Keratinocyte (primary cell): ENCODE results near the gene FBN1. TPM values are rescaled to one million over a fixed set of nuclear protein-coding genes. Genes with fewer than 3 reads are reported as not detected.

ENCODE experiments used
- DNase-seq: peaks from one replicate; pipeline ENCODE4 v3.0.0-alpha.2; 2011; ENCODE audit warnings: low read depth, missing footprints, low spot score
- FAIRE-seq: peaks from 2 replicates; lab custom pipeline; 2011; peaks lifted over from hg19 to GRCh38; lab: Jason Lieb, UNC
- H2AFZ ChIP-seq: 2 replicates; pipeline ENCODE4 v1.6.0; 2012; ENCODE audit warnings: low read length, control low read depth, inconsistent platforms; ENCODE audit not compliant: control insufficient read depth
- H3K27ac ChIP-seq: 2 replicates; pipeline ENCODE4 v1.5.1; 2011; ENCODE audit warnings: low read length; ENCODE audit not compliant: control insufficient read depth, insufficient read depth
- H3K27me3 ChIP-seq: 3 replicates; pipeline ENCODE4 v1.6.0; 2011; ENCODE audit warnings: low read length; ENCODE audit not compliant: control insufficient read depth, insufficient read depth; ENCODE audit errors: extremely low read depth
- H3K36me3 ChIP-seq, 2 experiments: 2 replicates in 1 of 2; 3 replicates in 1 of 2; pipeline ENCODE4 v1.5.1; 2011; ENCODE audit warnings: low read length in 2 of 2, mild to moderate bottlenecking in 1 of 2; ENCODE audit not compliant: control insufficient read depth in 2 of 2, insufficient read depth in 2 of 2; ENCODE audit errors: extremely low read depth in 1 of 2
- H3K4me1 ChIP-seq: 3 replicates; pipeline ENCODE4 v1.5.1; 2011; ENCODE audit warnings: low read length; ENCODE audit not compliant: control insufficient read depth, insufficient read depth; ENCODE audit errors: extremely low read depth
- H3K4me2 ChIP-seq: 3 replicates; pipeline ENCODE4 v1.6.0; 2011; ENCODE audit warnings: low read depth, low read length; ENCODE audit not compliant: control insufficient read depth, insufficient read depth; ENCODE audit errors: extremely low read depth
- H3K4me3 ChIP-seq, 3 experiments: fragments of 200-600 bp in 1 of 3; sonication (generic) in 1 of 3; 2 replicates in 2 of 3; 3 replicates in 1 of 3; pipeline ENCODE4 v1.5.1; 2011 to 2016; ENCODE audit warnings: low read length in 3 of 3, mild to moderate bottlenecking in 3 of 3, control low read depth in 2 of 3, inconsistent platforms in 1 of 3, low read depth in 1 of 3, mixed read lengths in 1 of 3, mixed run types in 1 of 3, moderate library complexity in 1 of 3; ENCODE audit not compliant: control insufficient read depth in 2 of 3, insufficient read depth in 2 of 3; ENCODE audit errors: extremely low read depth in 1 of 3
- H3K79me2 ChIP-seq: 2 replicates; pipeline ENCODE4 v1.6.0; 2012; ENCODE audit warnings: low read length; ENCODE audit not compliant: control insufficient read depth, insufficient read depth
- H3K9ac ChIP-seq: 3 replicates; pipeline ENCODE4 v1.6.0; 2011; ENCODE audit warnings: low read length; ENCODE audit not compliant: control insufficient read depth, insufficient read depth; ENCODE audit errors: extremely low read depth
- H3K9me1 ChIP-seq: 3 replicates; pipeline ENCODE4 v1.6.0; 2011; ENCODE audit warnings: low read length; ENCODE audit not compliant: control insufficient read depth, insufficient read depth; ENCODE audit errors: extremely low read depth
- H3K9me3 ChIP-seq: 2 replicates; pipeline ENCODE4 v1.5.1; 2012; ENCODE audit warnings: low read depth, low read length; ENCODE audit not compliant: control insufficient read depth
- H4K20me1 ChIP-seq: 3 replicates; pipeline ENCODE4 v1.6.0; 2011; ENCODE audit warnings: low read length; ENCODE audit not compliant: control insufficient read depth, insufficient read depth; ENCODE audit errors: extremely low read depth
- CTCF ChIP-seq, 3 experiments: IDR thresholded peaks in 1 of 3; conservative IDR thresholded peaks in 1 of 3; optimal IDR thresholded peaks in 1 of 3; 2 replicates in 2 of 3; 3 replicates in 1 of 3; pipeline versions ENCODE3 to v1.5.1; 2011; ENCODE audit warnings: low read length in 3 of 3, mild to moderate bottlenecking in 3 of 3, moderate library complexity in 2 of 3, control low read depth in 1 of 3, inconsistent platforms in 1 of 3; ENCODE audit not compliant: insufficient read depth in 2 of 3; ENCODE audit errors: extremely low read depth in 1 of 3
- EZH2 ChIP-seq: IDR thresholded peaks from one replicate; pipeline ENCODE4 v1.6.1; 2012; ENCODE audit warnings: inconsistent platforms, mild to moderate bottlenecking, low read length, moderate library complexity
- dilution Hi-C: fragments of 300-500 bp; cut with MboI; formaldehyde crosslinking; loops from one replicate; pipeline ENCODE4 v1.7.0; 2020; ENCODE audit warnings: low sequenced_read_pairs; ENCODE audit not compliant: extremely low pct_ligation_motif_present
- polyA plus RNA-seq, 5 experiments: library from polyadenylated mRNA; depleted of rRNA in 3 of 5; stranded (reverse) in 3 of 5; stranded (forward) in 1 of 5; unstranded in 1 of 5; fragments of >200 nt; gene quantifications; 1 replicate in 1 of 5; 2 replicates in 3 of 5; 3 replicates in 1 of 5; pipeline versions ENCODE4 v1.2.1 to v1.2.3, GENCODE V29; 2011 to 2012; ENCODE audit warnings: missing spikeins in 2 of 5, low read depth in 1 of 5, low replicate concordance in 1 of 5

Gene FBN1
- polyA plus RNA-seq, 1 donor (not counting 4 experiments of a cell fraction or from before 2014, with no cell fraction given) = 3.5 TPM

- Histone ChIP-seq H4K20me1 (no peaks in the 10 kb centered on the region), H3K36me3 (no peaks in the 10 kb centered on the region), H3K9ac (no peak overlapping the region), H3K4me2 (peak overlapping the region; percentile 13), H3K4me1 (peaks cover 9% of the 10 kb centered on the region), H3K27me3 (no peaks in the 10 kb centered on the region), H2AFZ (no peak overlapping the region), H3K79me2 (no peaks in the 10 kb centered on the region), H3K9me3 (no peaks in the 10 kb centered on the region), H3K4me3 (no peak overlapping the region), H3K9me1 (no peaks in the 10 kb centered on the region), H3K27ac (no peak overlapping the region)
- no peak for TF ChIP-seq EZH2
- no peak for TF ChIP-seq CTCF (optimal IDR thresholded peaks at IDR 0.05 in 1 of 3, IDR thresholded peaks at IDR 0.05 in 1 of 3, conservative IDR thresholded peaks at IDR 0.05 in 1 of 3; ENCODE audit: extremely low read depth in 1 of 3, insufficient read depth in 2 of 3, low read length in 3 of 3)
- dilution Hi-C loops = no loop called here
- DNase-seq (no peak), FAIRE-seq (peak; percentile 93)
Observed at GRCh38 chr15:48472756-48473155, 172.8 kb downstream of the FBN1 start.

GRCh38 chr15:48471073-48471472 is 174.4 kb downstream of the FBN1 start:
- Histone ChIP-seq H2AFZ (no peak overlapping the region), H3K4me3 (no peak overlapping the region)

More at GRCh38 chr15:48471073-48471472, 174.4 kb downstream of the FBN1 start:
- Histone ChIP-seq H3K36me3 (no peaks in the 10 kb centered on the region), H3K9ac (no peak overlapping the region), H3K4me2 (no peak overlapping the region), H3K27ac (no peak overlapping the region), H3K79me2 (no peaks in the 10 kb centered on the region), H3K9me3 (no peaks in the 10 kb centered on the region), H3K9me1 (no peaks in the 10 kb centered on the region), H3K27me3 (no peaks in the 10 kb centered on the region), H3K4me1 (peaks cover 9% of the 10 kb centered on the region), H4K20me1 (no peaks in the 10 kb centered on the region)
- dilution Hi-C loops = no loop called here
- TF ChIP-seq CTCF (optimal IDR thresholded peaks at IDR 0.05 in 1 of 3, IDR thresholded peaks at IDR 0.05 in 1 of 3, conservative IDR thresholded peaks at IDR 0.05 in 1 of 3; ENCODE audit: extremely low read depth in 1 of 3, insufficient read depth in 2 of 3, low read length in 3 of 3) (no peak), EZH2 (no peak)
- DNase-seq (no peak), FAIRE-seq (no peak)
